Natural killer cell (primary cell): ENCODE results near the gene MIDN. TPM values are rescaled to one million over a fixed set of nuclear protein-coding genes. Genes with fewer than 3 reads are reported as not detected.
A peak's percentile ranks its signal among the peaks of the same experiment; 100 is the strongest.

Experiments used
- ATAC-seq, 3 donors: fragments of 150-1000 bp in 2 of 3; fragments of 200-7000 bp in 1 of 3; cut with Tn5 transposase; 1 replicate in 1 of 3; 2 replicates in 2 of 3; pipeline ENCODE4 v1.10.0; 2021; ENCODE audit warnings: mild to moderate bottlenecking in 2 of 3, moderate library complexity in 2 of 3
- DNase-seq, 2 donors: peaks; one replicate each; pipeline versions ENCODE4 v3.0.0 to v3.0.0-alpha.2; 2013 to 2021; ENCODE audit warnings: mixed read lengths in 1 of 2
- H3K27ac ChIP-seq: one replicate; pipeline ENCODE4 v1.5.1; 2013; ENCODE audit warnings: mild to moderate bottlenecking, low read length
- H3K27me3 ChIP-seq: one replicate; pipeline ENCODE4 v1.6.1; 2013; ENCODE audit warnings: low read length; ENCODE audit not compliant: control insufficient read depth, insufficient read depth
- H3K36me3 ChIP-seq: one replicate; pipeline ENCODE4 v1.6.1; 2013; ENCODE audit warnings: low read length; ENCODE audit not compliant: control insufficient read depth, insufficient read depth
- H3K4me1 ChIP-seq: one replicate; pipeline ENCODE4 v1.6.1; 2013; ENCODE audit warnings: low read length; ENCODE audit not compliant: control insufficient read depth, insufficient read depth
- H3K4me3 ChIP-seq: one replicate; pipeline ENCODE4 v1.5.1; 2013; ENCODE audit warnings: low read length
- H3K9me3 ChIP-seq: one replicate; pipeline ENCODE4 v1.6.1; 2013; ENCODE audit warnings: low read length; ENCODE audit not compliant: control insufficient read depth, insufficient read depth
- H3K27ac Mint-ChIP-seq, 2 donors: one replicate each; pipeline ENCODE4 v1.8.0; 2022; ENCODE audit warnings: mild to moderate bottlenecking in 2 of 2, mixed read lengths in 2 of 2, moderate library complexity in 1 of 2
- H3K27me3 Mint-ChIP-seq, 2 donors: one replicate each; pipeline ENCODE4 v1.8.0; 2022; ENCODE audit warnings: low read depth in 2 of 2, mixed read lengths in 2 of 2
- H3K36me3 Mint-ChIP-seq: one replicate; pipeline ENCODE4 v1.8.0; 2022; ENCODE audit warnings: mixed read lengths
- H3K4me1 Mint-ChIP-seq, 2 donors: one replicate each; pipeline ENCODE4 v1.8.0; 2022; ENCODE audit warnings: mixed read lengths in 2 of 2
- H3K4me3 Mint-ChIP-seq: one replicate; pipeline ENCODE4 v1.8.0; 2022; ENCODE audit warnings: mild to moderate bottlenecking, moderate library complexity, mixed read lengths
- H3K9me3 Mint-ChIP-seq, 2 donors: one replicate each; pipeline ENCODE4 v1.8.0; 2022; ENCODE audit warnings: mixed read lengths in 2 of 2
- WGBS: methylation state at CpG from one replicate; pipeline ENCODE4 v1.1.7; 2013; ENCODE audit warnings: missing lambda C conversion rate; ENCODE audit not compliant: insufficient coverage; 5-methylcytosine and 5-hydroxymethylcytosine counted together
- intact Hi-C: fragments of 100-400 bp; cut with micrococcal nuclease; formaldehyde crosslinking; loops from one replicate; pipeline ENCODE4 v1.14.2; 2022
- total RNA-seq, 4 donors: library from RNA; stranded (reverse); fragments of 120-200 nt in 1 of 4; gene quantifications; one replicate each; pipeline versions ENCODE4 v1.2.3 to v1.2.4, GENCODE V29; 2013 to 2022
- TF ChIP-seq, protein P1 (sequence below): fragments of 200-600 bp; IDR thresholded peaks from one replicate; pipeline ENCODE4 v1.8.0; 2022; ENCODE audit warnings: antibody characterized with exemption

Gene MIDN
- total RNA-seq, 3 donors from 2014 or later (not counting 1 experiment from before 2014, with no cell fraction given), result 296 to 367 (median 314) TPM

DNA sequence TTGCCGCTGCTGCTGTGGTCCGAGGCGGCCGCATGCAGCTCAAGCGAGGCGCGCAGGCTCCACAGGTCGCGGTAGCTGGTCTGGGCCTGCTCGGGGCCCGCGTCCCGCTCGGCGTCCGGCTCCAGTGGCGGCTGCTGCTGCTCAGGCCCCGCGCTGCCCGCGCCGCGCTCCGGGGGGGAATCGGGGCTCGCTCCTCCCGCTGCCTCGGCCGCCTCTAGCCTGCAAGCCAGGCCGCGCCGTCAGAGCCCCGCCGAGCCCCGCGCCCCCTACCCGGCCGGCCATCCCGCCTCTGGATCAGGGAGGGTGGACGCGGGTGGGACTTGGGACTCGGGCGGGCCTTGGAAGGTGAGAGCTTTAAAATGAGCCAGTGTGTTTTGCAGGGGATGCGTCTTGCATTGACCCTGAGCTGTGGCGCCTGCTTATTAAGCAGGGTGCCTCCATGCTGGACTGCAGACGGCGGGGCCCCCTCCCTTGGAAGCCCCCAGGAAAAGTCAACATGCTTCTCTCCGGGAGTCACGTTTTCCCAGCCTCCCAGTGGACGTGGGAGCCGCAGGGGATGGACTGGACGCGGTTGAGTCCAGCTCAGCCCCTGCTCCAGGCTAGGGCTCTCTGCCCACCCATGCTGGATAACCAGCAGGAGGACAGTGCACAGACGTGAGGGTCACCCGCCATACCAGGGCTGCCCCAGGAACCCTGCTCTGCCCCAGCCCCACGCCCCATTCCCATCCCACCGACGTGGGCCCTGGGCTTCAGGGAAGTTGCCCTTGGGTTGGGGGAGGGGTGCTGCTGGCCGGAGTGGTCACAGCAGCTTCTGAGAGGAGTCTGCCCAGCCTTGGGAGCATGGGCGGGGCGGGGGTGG is 18.2 kb upstream of the MIDN start:
- Mint-ChIP-seq H3K9me3 (no peaks in the 10 kb centered on the region), H3K27ac (no peak overlapping the region), H3K4me3 (no peak overlapping the region), H3K27me3 (no peaks in the 10 kb centered on the region), H3K36me3 (no peaks in the 10 kb centered on the region), H3K4me1 (no peaks in the 10 kb centered on the region)
- no peak for DNase-seq
- intact Hi-C loops, result no loop called here
- no peak overlapping the region for H3K4me3 ChIP-seq
- H3K9me3 ChIP-seq, result no peaks in the 10 kb centered on the region
- 95% methylated on average over 61 of the region's 61 CpGs for WGBS
- H3K27me3 ChIP-seq, result no peaks in the 10 kb centered on the region
- no peak for ATAC-seq
- TF ChIP-seq, protein P1, sequence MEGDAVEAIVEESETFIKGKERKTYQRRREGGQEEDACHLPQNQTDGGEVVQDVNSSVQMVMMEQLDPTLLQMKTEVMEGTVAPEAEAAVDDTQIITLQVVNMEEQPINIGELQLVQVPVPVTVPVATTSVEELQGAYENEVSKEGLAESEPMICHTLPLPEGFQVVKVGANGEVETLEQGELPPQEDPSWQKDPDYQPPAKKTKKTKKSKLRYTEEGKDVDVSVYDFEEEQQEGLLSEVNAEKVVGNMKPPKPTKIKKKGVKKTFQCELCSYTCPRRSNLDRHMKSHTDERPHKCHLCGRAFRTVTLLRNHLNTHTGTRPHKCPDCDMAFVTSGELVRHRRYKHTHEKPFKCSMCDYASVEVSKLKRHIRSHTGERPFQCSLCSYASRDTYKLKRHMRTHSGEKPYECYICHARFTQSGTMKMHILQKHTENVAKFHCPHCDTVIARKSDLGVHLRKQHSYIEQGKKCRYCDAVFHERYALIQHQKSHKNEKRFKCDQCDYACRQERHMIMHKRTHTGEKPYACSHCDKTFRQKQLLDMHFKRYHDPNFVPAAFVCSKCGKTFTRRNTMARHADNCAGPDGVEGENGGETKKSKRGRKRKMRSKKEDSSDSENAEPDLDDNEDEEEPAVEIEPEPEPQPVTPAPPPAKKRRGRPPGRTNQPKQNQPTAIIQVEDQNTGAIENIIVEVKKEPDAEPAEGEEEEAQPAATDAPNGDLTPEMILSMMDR, result no peak
- H3K36me3 ChIP-seq, result peaks cover 15% of the 10 kb centered on the region
- no peaks in the 10 kb centered on the region for H3K4me1 ChIP-seq
- no peak overlapping the region for H3K27ac ChIP-seq

DNA sequence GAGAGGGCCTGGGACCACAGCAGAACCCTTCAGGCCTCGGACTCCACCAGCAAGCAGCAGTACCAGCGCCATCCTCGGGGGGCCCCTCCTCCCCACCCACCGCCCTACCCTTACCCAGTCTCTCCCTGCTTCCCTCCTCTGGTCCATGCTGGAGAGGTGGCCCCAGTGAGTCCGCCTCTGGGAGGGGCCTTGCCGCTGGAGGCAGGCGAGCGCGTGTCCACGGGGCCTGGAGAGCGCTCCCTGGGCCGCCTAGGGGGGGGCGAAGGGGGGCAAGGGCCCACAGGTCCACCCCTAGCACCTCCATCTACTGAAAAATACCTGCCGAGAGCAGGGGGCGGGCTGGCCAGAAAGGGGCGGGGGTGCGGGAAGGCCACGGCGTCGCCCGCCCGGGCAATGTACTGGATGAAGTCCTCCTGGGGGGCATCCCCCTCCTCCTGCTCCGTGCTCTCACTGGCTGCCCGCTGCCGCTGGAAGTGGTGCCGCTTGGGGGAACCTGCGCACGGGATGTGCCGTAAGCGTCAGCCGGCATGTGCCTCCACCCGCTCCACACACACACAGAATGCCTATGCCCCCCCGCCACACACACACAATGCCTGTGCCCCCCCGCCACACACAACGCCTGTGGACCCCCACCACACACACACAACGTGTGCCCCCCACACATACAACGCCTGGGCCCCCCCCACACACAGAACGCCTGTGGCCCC is 17.4 kb upstream of the MIDN start:
- Mint-ChIP-seq H3K36me3 (no peaks in the 10 kb centered on the region), H3K9me3 (no peaks in the 10 kb centered on the region), H3K27ac (no peak overlapping the region), H3K4me3 (no peak overlapping the region), H3K4me1 (no peaks in the 10 kb centered on the region), H3K27me3 (no peaks in the 10 kb centered on the region)
- Histone ChIP-seq H3K4me1 (no peaks in the 10 kb centered on the region), H3K9me3 (no peaks in the 10 kb centered on the region), H3K27me3 (no peaks in the 10 kb centered on the region), H3K27ac (no peak overlapping the region), H3K4me3 (no peak overlapping the region), H3K36me3 (peaks cover 12% of the 10 kb centered on the region)
- TF ChIP-seq, protein P1, result no peak
- no peak for ATAC-seq
- 90% methylated on average over 32 of the region's 38 CpGs for WGBS
- no peak for DNase-seq
- intact Hi-C loops, result no loop called here

DNA sequence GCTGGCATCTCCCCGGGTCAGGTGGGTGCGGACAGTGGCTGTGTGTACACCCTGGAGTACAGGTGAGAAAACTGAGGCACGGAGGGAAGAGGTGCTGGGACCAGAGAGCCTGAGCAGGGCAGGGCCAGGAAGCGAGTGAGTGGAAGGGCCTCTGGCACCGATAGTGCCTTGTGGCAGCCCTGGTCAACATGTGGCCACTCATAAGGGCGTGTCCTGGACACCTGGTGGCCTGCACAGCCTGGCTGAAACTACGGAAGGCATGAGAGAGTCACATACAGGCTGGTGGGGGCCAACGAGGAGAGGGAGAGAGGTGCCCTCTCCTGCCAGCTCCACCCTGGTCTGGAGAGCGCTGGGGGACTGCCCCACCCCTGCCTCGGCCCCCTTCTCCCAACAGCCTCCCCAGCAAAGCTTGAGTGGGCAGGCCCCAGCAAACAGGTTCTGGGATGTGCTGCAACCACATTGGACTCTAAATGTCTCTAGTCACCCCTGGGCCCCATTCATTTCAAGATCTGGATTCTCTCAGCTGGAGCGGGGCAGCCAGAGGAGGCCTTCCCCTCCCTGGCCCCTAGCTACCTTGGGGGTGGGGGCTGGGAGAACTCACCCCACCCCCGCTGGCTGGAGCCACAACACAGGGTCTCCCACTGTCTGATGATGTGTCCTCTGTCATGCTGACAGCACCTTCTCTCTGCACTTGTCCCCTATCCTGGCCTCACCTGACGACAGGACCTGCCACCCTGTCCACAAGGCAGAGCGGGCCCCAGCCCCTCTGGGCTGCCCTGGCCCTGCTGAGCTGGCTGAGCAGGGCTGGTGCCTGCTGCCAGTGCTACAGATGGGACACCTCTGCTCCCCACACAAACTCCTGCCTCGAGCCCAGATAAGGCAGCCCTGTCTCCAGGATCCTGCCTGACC is 16.4 kb upstream of the MIDN start:
- TF ChIP-seq, protein P1, result no peak
- intact Hi-C loops, result no loop called here
- H3K27me3 Mint-ChIP-seq, result no peaks in the 10 kb centered on the region
- 84% methylated on average over 15 of the region's 15 CpGs for WGBS
- Histone ChIP-seq H3K36me3 (peaks cover 5% of the 10 kb centered on the region), H3K27ac (no peak overlapping the region), H3K4me3 (no peak overlapping the region), H3K27me3 (peaks cover 6% of the 10 kb centered on the region), H3K4me1 (peaks cover under 1% of the 10 kb centered on the region), H3K9me3 (no peaks in the 10 kb centered on the region)
- no peak for DNase-seq
- no peaks in the 10 kb centered on the region for H3K4me1 Mint-ChIP-seq
- H3K4me3 Mint-ChIP-seq, result peak overlapping the region; percentile 21
- no peak for ATAC-seq
- H3K36me3 Mint-ChIP-seq, result no peaks in the 10 kb centered on the region
- no peaks in the 10 kb centered on the region for H3K9me3 Mint-ChIP-seq
- H3K27ac Mint-ChIP-seq, result no peak overlapping the region
